Stomach smooth muscle (tissue), 2 donors: ENCODE data around the gene TWSG1.

Source experiments
- H3K27ac ChIP-seq: one replicate; pipeline ENCODE4 v1.7.0; 2013; ENCODE audit warnings: mild to moderate bottlenecking, low read length, inconsistent platforms
- H3K27me3 ChIP-seq, 2 donors: one replicate each; pipeline ENCODE4 v1.7.0; 2013; ENCODE audit warnings: low read length in 2 of 2; ENCODE audit not compliant: insufficient read depth in 2 of 2, control insufficient read depth in 1 of 2
- H3K36me3 ChIP-seq, 2 donors: one replicate each; pipeline ENCODE4 v1.7.0; 2013; ENCODE audit warnings: low read length in 2 of 2; ENCODE audit not compliant: control insufficient read depth in 2 of 2, insufficient read depth in 2 of 2
- H3K4me1 ChIP-seq: one replicate; pipeline ENCODE4 v1.7.0; 2013; ENCODE audit warnings: low read length; ENCODE audit not compliant: control insufficient read depth, insufficient read depth
- H3K4me3 ChIP-seq, 2 donors: one replicate each; pipeline ENCODE4 v1.7.0; 2013; ENCODE audit warnings: low read length in 2 of 2
- H3K9ac ChIP-seq, 2 donors: one replicate each; pipeline ENCODE4 v1.7.0; 2013; ENCODE audit warnings: low read length in 2 of 2, mild to moderate bottlenecking in 1 of 2
- H3K9me3 ChIP-seq, 2 donors: one replicate each; pipeline ENCODE4 v1.7.0; 2013; ENCODE audit warnings: low read length in 2 of 2; ENCODE audit not compliant: control insufficient read depth in 2 of 2
- donor health status: healthy.
- donor health status: Pancreatic carcinoma.

Gene TWSG1

DNA sequence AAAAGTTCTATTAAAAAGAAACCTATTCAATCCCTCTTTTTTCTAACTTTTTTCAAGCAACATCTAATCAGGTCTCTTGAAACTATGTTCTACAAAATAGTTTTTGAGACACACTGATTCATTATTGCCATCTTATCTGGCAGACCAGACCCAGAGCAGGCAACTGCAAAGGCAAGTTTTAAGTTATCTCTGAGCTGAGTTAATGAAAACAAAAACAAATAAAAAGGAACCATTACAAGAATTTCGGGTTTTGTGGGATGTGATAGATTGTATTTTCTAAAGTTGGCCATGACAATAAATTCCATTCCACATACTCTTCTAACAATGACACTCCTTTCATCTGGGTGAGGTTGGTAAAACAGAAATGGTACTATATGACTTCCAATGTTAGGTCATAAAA is 15.2 kb upstream of the TWSG1 start:
- H3K27ac ChIP-seq: no peak overlapping the region
- no peak overlapping the region for H3K9ac ChIP-seq
- no peaks in the 10 kb centered on the region for H3K9me3 ChIP-seq
- no peaks in the 10 kb centered on the region for H3K27me3 ChIP-seq
- no peaks in the 10 kb centered on the region for H3K4me1 ChIP-seq
- H3K4me3 ChIP-seq: no peak overlapping the region
- no peaks in the 10 kb centered on the region for H3K36me3 ChIP-seq

DNA sequence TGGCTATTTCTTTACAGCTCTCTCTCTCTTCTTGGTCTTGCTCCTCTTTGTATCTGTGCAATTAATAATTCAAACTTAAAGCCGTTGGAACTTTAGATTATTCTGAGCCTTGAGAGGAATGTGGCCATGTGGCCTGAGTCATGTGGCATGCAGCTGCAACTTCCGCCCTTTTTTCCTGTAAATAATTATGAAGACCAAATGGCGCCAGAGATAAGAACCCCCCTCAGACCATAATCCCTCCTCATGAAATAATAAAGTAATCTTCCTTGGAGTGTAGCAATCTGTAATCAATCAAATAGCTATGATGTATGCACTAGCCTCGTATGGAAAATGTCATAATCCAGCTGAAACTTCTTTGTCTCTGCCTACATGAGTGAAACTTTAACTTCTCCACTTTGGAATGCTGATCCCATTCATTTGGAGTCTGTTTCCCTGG is 13.5 kb upstream of the TWSG1 start:
- Histone ChIP-seq H3K4me1 (no peaks in the 10 kb centered on the region), H3K27me3 (no peaks in the 10 kb centered on the region), H3K9ac (no peak overlapping the region), H3K4me3 (no peak overlapping the region), H3K27ac (no peak overlapping the region), H3K36me3 (no peaks in the 10 kb centered on the region), H3K9me3 (no peaks in the 10 kb centered on the region)

- H3K27ac ChIP-seq: no peak overlapping the region
- no peak overlapping the region for H3K9ac ChIP-seq
- no peaks in the 10 kb centered on the region for H3K4me1 ChIP-seq
- H3K36me3 ChIP-seq: no peaks in the 10 kb centered on the region
- H3K9me3 ChIP-seq: no peaks in the 10 kb centered on the region
- no peak overlapping the region for H3K4me3 ChIP-seq
- H3K27me3 ChIP-seq: no peaks in the 10 kb centered on the region
These were observed 12.8 kb upstream of the TWSG1 start for GRCh38 chr18:9321736-9322135.

DNA sequence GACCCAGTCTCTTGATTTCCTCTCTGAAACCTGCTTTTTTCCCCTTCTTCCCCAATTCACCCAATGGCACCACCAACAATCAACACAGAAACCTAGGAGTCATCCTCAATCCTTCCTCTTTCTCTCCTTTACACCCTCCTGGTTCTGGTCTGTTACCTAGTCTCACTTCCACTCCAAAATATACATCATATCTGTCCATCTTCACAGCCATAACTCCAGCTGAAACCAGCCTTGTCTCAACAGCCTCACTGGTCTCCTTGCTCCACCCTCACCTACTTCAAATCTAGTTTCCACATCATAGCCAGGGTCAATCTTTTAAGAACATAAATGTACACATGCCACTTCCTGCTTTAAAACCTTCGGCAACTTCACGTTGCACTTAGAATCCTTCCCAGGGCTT is 11.8 kb upstream of the TWSG1 start:
- no peaks in the 10 kb centered on the region for H3K27me3 ChIP-seq
- H3K9me3 ChIP-seq: no peaks in the 10 kb centered on the region
- no peak overlapping the region for H3K9ac ChIP-seq
- H3K4me1 ChIP-seq: no peaks in the 10 kb centered on the region
- no peak overlapping the region for H3K27ac ChIP-seq
- H3K4me3 ChIP-seq: no peak overlapping the region
- no peaks in the 10 kb centered on the region for H3K36me3 ChIP-seq

- Histone ChIP-seq H3K27ac (no peak overlapping the region), H3K27me3 (no peaks in the 10 kb centered on the region), H3K4me3 (no peak overlapping the region), H3K9me3 (no peaks in the 10 kb centered on the region), H3K4me1 (no peaks in the 10 kb centered on the region), H3K36me3 (no peaks in the 10 kb centered on the region), H3K9ac (no peak overlapping the region)
These were observed 10.7 kb upstream of the TWSG1 start for GRCh38 chr18:9323750-9324445.

DNA sequence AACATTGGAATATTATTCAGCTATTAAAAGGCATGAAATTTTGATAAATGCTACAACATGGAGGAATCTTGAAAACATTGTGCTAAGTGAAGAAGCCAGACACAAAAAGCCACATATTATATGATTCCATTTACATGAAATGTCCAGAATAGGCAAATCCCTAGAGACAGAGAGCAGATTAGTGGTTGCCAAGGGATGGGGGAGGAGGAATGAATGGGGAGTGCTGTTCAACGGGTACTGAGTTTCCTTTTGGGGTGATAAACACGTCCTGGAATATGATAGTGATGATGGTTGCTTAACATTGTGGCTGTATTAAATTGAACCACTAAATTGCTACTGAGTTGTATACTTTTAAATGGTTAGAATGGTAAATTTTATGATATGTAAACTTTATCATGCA is 8.9 kb upstream of the TWSG1 start:
- Histone ChIP-seq H3K36me3 (no peaks in the 10 kb centered on the region), H3K9ac (no peak overlapping the region), H3K27me3 (no peaks in the 10 kb centered on the region), H3K4me3 (no peak overlapping the region), H3K4me1 (no peaks in the 10 kb centered on the region), H3K27ac (no peak overlapping the region), H3K9me3 (no peaks in the 10 kb centered on the region)

DNA sequence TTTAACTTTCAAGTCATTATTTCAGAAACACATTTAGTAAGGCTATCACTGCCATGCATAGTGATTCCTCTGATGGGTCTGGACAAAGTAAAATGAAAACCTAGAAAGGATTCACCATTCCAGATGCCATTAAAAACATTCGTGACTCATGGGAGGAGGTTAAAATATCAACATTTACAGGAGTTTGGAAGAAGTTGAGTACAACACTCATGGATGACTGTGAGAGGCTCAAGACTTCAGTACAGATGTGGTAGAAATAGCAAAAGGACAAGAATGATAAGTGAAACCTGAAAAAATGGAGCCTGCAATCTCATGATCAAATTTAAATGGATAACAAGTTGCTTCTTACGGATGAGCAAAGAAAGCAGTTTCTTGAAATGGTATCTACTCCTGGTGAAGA is 5.8 kb upstream of the TWSG1 start:
- no peaks in the 10 kb centered on the region for H3K9me3 ChIP-seq

GRCh38 chr18:9329471-9329870 is 5.1 kb upstream of the TWSG1 start:
- Histone ChIP-seq H3K36me3 (no peaks in the 10 kb centered on the region), H3K4me1 (peaks cover 10% of the 10 kb centered on the region), H3K9ac (no peak overlapping the region), H3K27me3 (no peaks in the 10 kb centered on the region), H3K9me3 (no peaks in the 10 kb centered on the region), H3K27ac (no peak overlapping the region), H3K4me3 (no peak overlapping the region)

More for the DNA sequence above, 5.8 kb upstream of the TWSG1 start:
- H3K27me3 ChIP-seq: no peaks in the 10 kb centered on the region
- no peak overlapping the region for H3K9ac ChIP-seq
- H3K4me1 ChIP-seq: peaks cover 5% of the 10 kb centered on the region
- no peak overlapping the region for H3K4me3 ChIP-seq
- H3K36me3 ChIP-seq: no peaks in the 10 kb centered on the region
- no peak overlapping the region for H3K27ac ChIP-seq

DNA sequence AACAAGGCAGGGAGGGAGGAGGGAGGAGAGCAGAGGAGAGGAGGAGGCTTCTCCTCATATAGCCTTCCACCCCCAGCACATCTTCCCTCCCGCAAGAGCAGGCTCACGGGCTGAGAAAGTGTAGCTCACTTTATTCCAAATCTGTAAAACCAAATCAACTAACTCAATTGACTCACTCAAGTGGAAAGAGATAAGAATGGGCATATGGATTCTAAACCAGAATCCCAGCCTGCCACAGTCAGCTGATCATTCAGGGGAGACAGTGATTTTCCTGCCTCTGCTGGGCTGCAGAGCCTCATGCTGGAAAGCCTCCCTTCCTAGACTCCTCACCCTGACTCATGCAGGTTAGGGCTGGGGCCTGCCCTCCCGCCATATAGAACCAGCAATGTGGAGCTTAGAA is 4.2 kb upstream of the TWSG1 start:
- Histone ChIP-seq H3K27me3 (no peaks in the 10 kb centered on the region), H3K36me3 (no peaks in the 10 kb centered on the region), H3K4me3 (no peak overlapping the region), H3K9ac (no peak overlapping the region), H3K9me3 (no peaks in the 10 kb centered on the region), H3K4me1 (peaks cover 10% of the 10 kb centered on the region), H3K27ac (no peak overlapping the region)

GRCh38 chr18:9333441-9334328 is 888 bp upstream of the TWSG1 start:
- Histone ChIP-seq H3K27me3 (no peaks in the 10 kb centered on the region), H3K4me3 (peak overlapping the region; percentile 90 to 93), H3K4me1 (peaks cover 18% of the 10 kb centered on the region), H3K27ac (peak overlapping the region; percentile 81), H3K36me3 (peaks cover 6 to 7% of the 10 kb centered on the region in 2 donors), H3K9ac (peak overlapping the region; percentile 68 to 81), H3K9me3 (no peaks in the 10 kb centered on the region)
